Endothelial cell of umbilical vein (primary cell): ENCODE results near the gene ITGA11. TPM values are rescaled to one million over a fixed set of nuclear protein-coding genes. Genes with fewer than 3 reads are reported as not detected.

Experiments
- BruUV-seq: library from RNA; stranded (reverse); fragments of 400-500 nt; replicated peaks from 2 replicates; lab custom pipeline; 2021; lab: Mats Ljungman, UMichigan
- CTCF ChIA-PET: fragments of 300-600, 350-600 bp; sonication (Branson Sonifier 250); formaldehyde crosslinking; loops from one replicate; lab custom pipeline; 2021; ENCODE audit warnings: antibody characterized with exemption, inconsistent platforms; lab: Charles Lee
- POLR2A ChIA-PET: fragments of 300-600, 350-600 bp; sonication (Branson Sonifier 250); formaldehyde crosslinking; loops from one replicate; lab custom pipeline; 2021; ENCODE audit warnings: antibody characterized with exemption, inconsistent platforms; lab: Charles Lee
- DNase-seq: peaks from one replicate; pipeline ENCODE4 v3.0.0-alpha.2; 2011; ENCODE audit warnings: low read depth, low spot score
- FAIRE-seq: peaks from 2 replicates; lab custom pipeline; 2011; peaks lifted over from hg19 to GRCh38; lab: Jason Lieb, UNC
- H2AFZ ChIP-seq: 2 replicates; pipeline ENCODE4 v1.6.0; 2012; ENCODE audit warnings: low read depth, low read length, control low read depth, inconsistent platforms
- H3K27ac ChIP-seq: 2 replicates; pipeline ENCODE4 v1.5.1; 2011; ENCODE audit warnings: low read depth, mild to moderate bottlenecking, control low read depth, low read length, moderate library complexity; ENCODE audit not compliant: insufficient read depth
- H3K27me3 ChIP-seq, 2 experiments: 2 replicates each; pipeline versions ENCODE4 v1.6.0 to v1.6.1; 2011; ENCODE audit warnings: low read length in 2 of 2, mixed read lengths in 1 of 2; ENCODE audit not compliant: control insufficient read depth in 2 of 2, insufficient read depth in 2 of 2
- H3K36me3 ChIP-seq, 2 experiments: 2 replicates in 1 of 2; 3 replicates in 1 of 2; pipeline ENCODE4 v1.5.1; 2011; ENCODE audit warnings: low read length in 2 of 2, mild to moderate bottlenecking in 1 of 2, moderate library complexity in 1 of 2; ENCODE audit not compliant: control insufficient read depth in 2 of 2, insufficient read depth in 2 of 2; ENCODE audit errors: extremely low read depth in 1 of 2
- H3K4me1 ChIP-seq: 3 replicates; pipeline ENCODE4 v1.5.1; 2011; ENCODE audit warnings: mild to moderate bottlenecking, low read length; ENCODE audit not compliant: control insufficient read depth, insufficient read depth; ENCODE audit errors: extremely low read depth
- H3K4me2 ChIP-seq: 2 replicates; pipeline ENCODE4 v1.6.1; 2011; ENCODE audit warnings: low read length, control low read depth, mixed read lengths; ENCODE audit not compliant: insufficient read depth
- H3K4me3 ChIP-seq, 3 experiments: fragments of 200-600 bp in 1 of 3; sonication (generic), shearing (Covaris generic) in 1 of 3; replicated peaks in 1 of 3; 2 replicates each; pipeline ENCODE4 v1.5.1; 2011 to 2016; ENCODE audit warnings: control low read depth in 3 of 3, low read length in 3 of 3, mild to moderate bottlenecking in 2 of 3, inconsistent platforms in 1 of 3, low read depth in 1 of 3, moderate library complexity in 1 of 3; ENCODE audit not compliant: insufficient read depth in 1 of 3
- H3K79me2 ChIP-seq: 2 replicates; pipeline ENCODE4 v1.6.0; 2012; ENCODE audit warnings: low read length, inconsistent platforms; ENCODE audit not compliant: control insufficient read depth, insufficient read depth
- H3K9ac ChIP-seq: replicated peaks from 2 replicates; pipeline ENCODE3; 2011; ENCODE audit warnings: low read length, control low read depth; ENCODE audit not compliant: insufficient read depth; ENCODE audit errors: extremely low read depth
- H3K9me1 ChIP-seq: replicated peaks from 3 replicates; pipeline ENCODE4 v1.6.0; 2011; ENCODE audit warnings: mild to moderate bottlenecking, low read length; ENCODE audit not compliant: control insufficient read depth, insufficient read depth; ENCODE audit errors: extremely low read depth
- H3K9me3 ChIP-seq: replicated peaks from 2 replicates; pipeline ENCODE4 v1.5.1; 2012; ENCODE audit warnings: low read length, inconsistent platforms; ENCODE audit not compliant: control insufficient read depth, insufficient read depth
- H4K20me1 ChIP-seq: replicated peaks from 2 replicates; pipeline ENCODE3; 2011; ENCODE audit warnings: mild to moderate bottlenecking, low read length; ENCODE audit not compliant: control insufficient read depth, insufficient read depth; ENCODE audit errors: extremely low read depth
- EZH2 ChIP-seq: IDR thresholded peaks from 2 replicates; pipeline ENCODE4 v1.6.1; 2012; ENCODE audit warnings: borderline replicate concordance, low read depth, mild to moderate bottlenecking, moderate library complexity, low read length, inconsistent platforms; ENCODE audit not compliant: severe bottlenecking
- FOS ChIP-seq: IDR thresholded peaks from 2 replicates; pipeline ENCODE4 v1.6.1; 2011; ENCODE audit warnings: mild to moderate bottlenecking, low read length, moderate library complexity, borderline replicate concordance; ENCODE audit not compliant: insufficient read depth
- JUN ChIP-seq: IDR thresholded peaks from 2 replicates; pipeline ENCODE4 v1.6.1; 2011; ENCODE audit warnings: borderline replicate concordance, low read depth; ENCODE audit not compliant: insufficient read length, insufficient read depth
- MAX ChIP-seq: IDR thresholded peaks from 2 replicates; pipeline ENCODE4 v1.6.1; 2011; ENCODE audit not compliant: insufficient read depth, insufficient read length
- MYC ChIP-seq: IDR thresholded peaks from one replicate; pipeline ENCODE4 v1.6.1; 2011; ENCODE audit warnings: mild to moderate bottlenecking, low read depth, low read length
- POLR2A ChIP-seq: IDR thresholded peaks from 2 replicates; pipeline ENCODE4 v1.6.1; 2012; ENCODE audit warnings: low read depth, mild to moderate bottlenecking, control low read depth, low read length
- dilution Hi-C: fragments of 300-500 bp; cut with MboI; formaldehyde crosslinking; loops from one replicate; pipeline ENCODE4 v1.15.0; 2019; ENCODE audit warnings: low sequenced_read_pairs; ENCODE audit not compliant: extremely low pct_ligation_motif_present
- intact Hi-C: fragments of 100-400 bp; cut with micrococcal nuclease; formaldehyde crosslinking; loops from one replicate; pipeline ENCODE4 v1.10.0; 2022
- polyA plus RNA-seq, 4 experiments: library from polyadenylated mRNA; depleted of rRNA in 3 of 4; stranded (reverse) in 3 of 4; unstranded in 1 of 4; fragments of >200 nt; gene quantifications; 2 replicates each; pipeline versions ENCODE4 v1.2.1 to v1.2.3, GENCODE V29; 2011 to 2012; ENCODE audit warnings: missing spikeins in 1 of 4
- total RNA-seq: library from RNA; stranded (reverse); gene quantifications from 2 replicates; pipeline ENCODE4 v1.2.3, GENCODE V29; 2021
- TF ChIP-seq, protein P1 (sequence below), 2 donors: IDR thresholded peaks; 1 replicate in 1 of 2; 2 replicates in 1 of 2; pipeline ENCODE4 v1.5.1; 2011; ENCODE audit warnings: low read length in 2 of 2, mild to moderate bottlenecking in 2 of 2, moderate library complexity in 2 of 2, control low read depth in 1 of 2, inconsistent platforms in 1 of 2, low read depth in 1 of 2; ENCODE audit not compliant: insufficient read depth in 1 of 2; ENCODE audit errors: extremely low read depth in 1 of 2

ITGA11 gene
- total and polyA plus RNA-seq, 2 donors (not counting 3 experiments of a cell fraction or from before 2014, with no cell fraction given): 0.18 to 1.0 TPM

DNA sequence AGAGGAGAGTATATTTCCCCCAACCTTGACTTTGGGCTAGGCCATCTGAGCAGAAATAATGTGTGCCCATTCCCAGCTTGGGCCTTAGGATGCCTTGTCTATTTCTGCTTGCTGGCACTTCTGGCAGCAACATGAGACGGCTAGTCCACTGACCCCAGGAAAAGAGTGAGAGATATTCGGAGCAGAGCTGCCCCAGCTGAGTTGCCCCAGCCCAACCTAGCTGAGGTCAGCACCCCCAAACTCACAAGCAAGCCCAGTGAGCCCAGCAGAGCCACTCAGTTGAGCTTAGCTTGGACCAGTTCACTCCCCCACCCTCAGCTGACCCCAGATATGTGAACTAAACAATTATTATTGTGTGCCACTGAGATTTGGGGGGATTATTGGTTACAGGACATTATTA is 20.2 kb downstream of the ITGA11 start:
- no peak overlapping the region for H3K9ac ChIP-seq
- H3K4me1 ChIP-seq: no peaks in the 10 kb centered on the region
- no peaks in the 10 kb centered on the region for H3K36me3 ChIP-seq
- H3K4me2 ChIP-seq: no peak overlapping the region
- POLR2A ChIA-PET: no interaction called here
- CTCF ChIA-PET: interaction anchor here (0.6 to 1.2 kb wide), 3 partner anchors 105 to 882 kb away, joined by 3 read pairs; no protein-coding TSS in a partner anchor
- peaks cover 0 to 8% of the 10 kb centered on the region in 2 experiments for H3K27me3 ChIP-seq
- dilution Hi-C loops: no loop called here
- H3K79me2 ChIP-seq: no peaks in the 10 kb centered on the region
- H2AFZ ChIP-seq: no peak overlapping the region
- no peak for TF ChIP-seq FOS
- no peak for TF ChIP-seq POLR2A
- TF ChIP-seq MAX: no peak
- no peak for TF ChIP-seq EZH2
- TF ChIP-seq MYC: no peak
- DNase-seq (no peak), FAIRE-seq (no peak)
- H3K27ac ChIP-seq: no peak overlapping the region
- no peaks in the 10 kb centered on the region for H3K9me1 ChIP-seq
- intact Hi-C loops: no loop called here
- no peaks in the 10 kb centered on the region for H3K9me3 ChIP-seq
- H3K4me3 ChIP-seq: no peak overlapping the region
- BruUV-seq: no TSS peak
- H4K20me1 ChIP-seq: no peaks in the 10 kb centered on the region

DNA sequence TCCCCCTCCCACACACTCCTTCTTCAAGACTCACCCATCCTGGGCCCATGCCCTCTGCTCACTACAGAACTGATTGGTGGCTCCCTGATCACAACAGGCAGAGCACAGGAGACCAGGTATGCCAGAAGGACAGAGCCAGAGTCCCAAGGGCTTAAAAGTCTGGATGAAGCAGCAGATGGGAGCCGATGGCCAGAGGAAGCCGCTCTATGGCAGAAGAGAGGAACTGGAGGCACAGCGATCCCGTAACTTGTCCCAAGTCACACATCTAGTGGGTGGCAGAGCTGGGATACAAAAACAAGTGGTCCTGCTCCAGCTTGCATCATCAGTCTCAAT is 20.7 kb downstream of the ITGA11 start:
- TF ChIP-seq MAX (no peak), JUN (no peak), EZH2 (no peak), POLR2A (no peak), FOS (no peak), MYC (no peak)
- TF ChIP-seq, protein P1, sequence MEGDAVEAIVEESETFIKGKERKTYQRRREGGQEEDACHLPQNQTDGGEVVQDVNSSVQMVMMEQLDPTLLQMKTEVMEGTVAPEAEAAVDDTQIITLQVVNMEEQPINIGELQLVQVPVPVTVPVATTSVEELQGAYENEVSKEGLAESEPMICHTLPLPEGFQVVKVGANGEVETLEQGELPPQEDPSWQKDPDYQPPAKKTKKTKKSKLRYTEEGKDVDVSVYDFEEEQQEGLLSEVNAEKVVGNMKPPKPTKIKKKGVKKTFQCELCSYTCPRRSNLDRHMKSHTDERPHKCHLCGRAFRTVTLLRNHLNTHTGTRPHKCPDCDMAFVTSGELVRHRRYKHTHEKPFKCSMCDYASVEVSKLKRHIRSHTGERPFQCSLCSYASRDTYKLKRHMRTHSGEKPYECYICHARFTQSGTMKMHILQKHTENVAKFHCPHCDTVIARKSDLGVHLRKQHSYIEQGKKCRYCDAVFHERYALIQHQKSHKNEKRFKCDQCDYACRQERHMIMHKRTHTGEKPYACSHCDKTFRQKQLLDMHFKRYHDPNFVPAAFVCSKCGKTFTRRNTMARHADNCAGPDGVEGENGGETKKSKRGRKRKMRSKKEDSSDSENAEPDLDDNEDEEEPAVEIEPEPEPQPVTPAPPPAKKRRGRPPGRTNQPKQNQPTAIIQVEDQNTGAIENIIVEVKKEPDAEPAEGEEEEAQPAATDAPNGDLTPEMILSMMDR (IDR thresholded peaks at IDR 0.05; ENCODE audit: extremely low read depth in 1 of 2, insufficient read depth in 1 of 2, low read depth in 1 of 2, low read length in 2 of 2): no peak
- Histone ChIP-seq H3K9ac (no peak overlapping the region), H3K4me3 (no peak overlapping the region), H3K9me1 (no peaks in the 10 kb centered on the region), H3K4me2 (no peak overlapping the region), H3K27ac (no peak overlapping the region), H3K27me3 (peaks cover 0 to 8% of the 10 kb centered on the region in 2 experiments), H4K20me1 (no peaks in the 10 kb centered on the region), H3K79me2 (no peaks in the 10 kb centered on the region), H2AFZ (no peak overlapping the region), H3K36me3 (no peaks in the 10 kb centered on the region), H3K9me3 (no peaks in the 10 kb centered on the region), H3K4me1 (no peaks in the 10 kb centered on the region)
- DNase-seq: no peak
- no TSS peak for BruUV-seq
- intact Hi-C loops: no loop called here
- POLR2A ChIA-PET: no interaction called here
- dilution Hi-C loops: no loop called here
- CTCF ChIA-PET: interaction anchor here (0.6 to 1.2 kb wide), 2 partner anchors 105 to 139 kb away, joined by 3 read pairs; no protein-coding TSS in a partner anchor
- no peak for FAIRE-seq
